Left lung (tissue), 10 donors: Measurements from ENCODE around the gene TMEM107. TPM values are rescaled to one million over a fixed set of nuclear protein-coding genes. Genes with fewer than 3 reads are reported as not detected.
A peak's percentile ranks its signal among the peaks of the same experiment; 100 is the strongest.

Source experiments
- ATAC-seq: fragments of 200-7000 bp; cut with Tn5 transposase; one replicate; pipeline ENCODE4 v1.9.1; 2020; ENCODE audit warnings: moderate library complexity
- DNase-seq, 4 donors: peaks; one replicate each; pipeline ENCODE4 v3.0.0-alpha.2; 2013 to 2020
- H3K27ac ChIP-seq, 2 donors: fragments of 200-600 bp; sonication (generic) in 1 of 2; one replicate each; pipeline versions ENCODE4 v1.5.0 to v1.8.0; 2020 to 2021
- H3K27me3 ChIP-seq, 2 donors: fragments of 200-600 bp; sonication (generic) in 1 of 2; one replicate each; pipeline versions ENCODE4 v1.5.0 to v1.8.0; 2020 to 2021
- H3K36me3 ChIP-seq, 2 donors: fragments of 200-600 bp; sonication (generic) in 1 of 2; one replicate each; pipeline versions ENCODE4 v1.5.0 to v1.8.0; 2020 to 2021
- H3K4me1 ChIP-seq, 2 donors: fragments of 200-600 bp; one replicate each; pipeline ENCODE4 v1.8.0; 2021
- H3K4me3 ChIP-seq, 2 donors: fragments of 200-600 bp; sonication (generic) in 1 of 2; one replicate each; pipeline versions ENCODE4 v1.5.0 to v1.8.0; 2020 to 2021; ENCODE audit warnings: mild to moderate bottlenecking in 1 of 2
- H3K9me3 ChIP-seq, 2 donors: fragments of 200-600 bp; sonication (generic) in 1 of 2; one replicate each; pipeline versions ENCODE4 v1.5.0 to v1.8.0; 2020 to 2021
- CTCF ChIP-seq, 2 donors: fragments of 200-600 bp; sonication (generic) in 1 of 2; IDR thresholded peaks; one replicate each; pipeline versions ENCODE4 v1.5.0 to v1.8.0; 2021; ENCODE audit warnings: antibody characterized with exemption in 2 of 2
- intact Hi-C, 2 donors: fragments of 100-400 bp; cut with DNase I; formaldehyde crosslinking; loops; one replicate each; pipeline versions ENCODE4 v1.11.2 to v1.14.2; 2022
- polyA plus RNA-seq, 6 donors: library from polyadenylated mRNA; unstranded; fragments of 120-200 nt; gene quantifications; one replicate each; pipeline ENCODE4 v1.2.1, GENCODE V29; 2013; ENCODE audit not compliant: insufficient read length in 6 of 6
- total RNA-seq, 2 donors: library from RNA; stranded (reverse); fragmentation: NEBNext Ultra II Directional; extraction: Animal tissue kit (Norgen Biotek cat#: 25700); gene quantifications; one replicate each; pipeline ENCODE4 v1.2.1, GENCODE V29; 2021
- donor health status: DM: no; HTN: yes; CAD: no.
- donor health status: DM: no; HTN: no; CAD: no.

Gene TMEM107
- total and polyA plus RNA-seq, 8 donors = 15.0 to 21.0 (median 18.5) TPM

- Histone ChIP-seq H3K4me1 (peaks cover 14 to 51% of the 10 kb centered on the region in 2 donors), H3K36me3 (no peaks in the 10 kb centered on the region), H3K4me3 (peak overlapping the region; percentile 62 to 70), H3K9me3 (no peaks in the 10 kb centered on the region), H3K27ac (peak overlapping the region; percentile 97), H3K27me3 (no peaks in the 10 kb centered on the region)
- TF ChIP-seq CTCF (IDR thresholded peaks at IDR 0.05) = peak in 1 of 2 donors; percentile 15
- ATAC-seq = no peak
- DNase-seq = no peak
- intact Hi-C loops = loop anchor here (5.0 to 10.0 kb wide), 2 partner anchors 36 to 62 kb away; partner anchors contain the start of gene HES7 (in 1 of the 2)
Measured at GRCh38 chr17:8186446-8186786, 10.2 kb upstream of the TMEM107 start.

- Histone ChIP-seq H3K4me1 (peaks cover 14 to 45% of the 10 kb centered on the region in 2 donors), H3K36me3 (no peaks in the 10 kb centered on the region), H3K9me3 (no peaks in the 10 kb centered on the region), H3K27me3 (no peaks in the 10 kb centered on the region), H3K4me3 (peak overlapping the region; percentile 62 to 70), H3K27ac (peak overlapping the region; percentile 97)
- intact Hi-C loops = loop anchor here (5.0 to 10.0 kb wide), 2 partner anchors 36 to 61 kb away; partner anchors contain the start of gene HES7 (in 1 of the 2)
- ATAC-seq (peak; percentile 34), DNase-seq (peak; percentile 84 to 91 (median 90))
- no peak for TF ChIP-seq CTCF (IDR thresholded peaks at IDR 0.05)
Measured at GRCh38 chr17:8185582-8186445, 9.6 kb upstream of the TMEM107 start.

GRCh38 chr17:8176998-8177731, 985 bp upstream of the TMEM107 start:
- no peaks in the 10 kb centered on the region for H3K9me3 ChIP-seq
- H3K36me3 ChIP-seq = no peaks in the 10 kb centered on the region
- peaks cover 15 to 35% of the 10 kb centered on the region in 2 donors for H3K4me1 ChIP-seq
- H3K4me3 ChIP-seq = peak overlapping the region in 1 of 2 donors; percentile 54
- ATAC-seq (no peak), DNase-seq (no peak)
- no peaks in the 10 kb centered on the region for H3K27me3 ChIP-seq
- intact Hi-C loops = no loop called here
- H3K27ac ChIP-seq = peak overlapping the region; percentile 80 to 85
- TF ChIP-seq CTCF (IDR thresholded peaks at IDR 0.05) = no peak

GRCh38 chr17:8175795-8176196, 384 bp downstream of the TMEM107 start:
- DNase-seq (no peak), ATAC-seq (peak; percentile 3)
- peak overlapping the region; percentile 80 to 85 for H3K27ac ChIP-seq
- no peaks in the 10 kb centered on the region for H3K27me3 ChIP-seq
- intact Hi-C loops = no loop called here
- H3K9me3 ChIP-seq = no peaks in the 10 kb centered on the region
- H3K36me3 ChIP-seq = no peaks in the 10 kb centered on the region
- no peak for TF ChIP-seq CTCF (IDR thresholded peaks at IDR 0.05)
- H3K4me3 ChIP-seq = peak overlapping the region; percentile 48 to 54
- peaks cover 15 to 35% of the 10 kb centered on the region in 2 donors for H3K4me1 ChIP-seq

GRCh38 chr17:8173871-8174322, 2.3 kb downstream of the TMEM107 start:
- no peak for TF ChIP-seq CTCF (IDR thresholded peaks at IDR 0.05)
- H3K4me3 ChIP-seq = peak overlapping the region; percentile 21 to 32
- intact Hi-C loops = no loop called here
- DNase-seq (no peak), ATAC-seq (no peak)
- H3K27ac ChIP-seq = peak overlapping the region; percentile 90 to 93
- H3K4me1 ChIP-seq = peaks cover 15 to 35% of the 10 kb centered on the region in 2 donors
- H3K9me3 ChIP-seq = no peaks in the 10 kb centered on the region
- H3K36me3 ChIP-seq = no peaks in the 10 kb centered on the region
- no peaks in the 10 kb centered on the region for H3K27me3 ChIP-seq
